Transverse colon (tissue), 4 donors: ENCODE data around the gene RALGDS. TPM values are rescaled to one million over a fixed set of nuclear protein-coding genes. Genes with fewer than 3 reads are reported as not detected.

ENCODE experiments used
- DNase-seq: peaks from one replicate; pipeline ENCODE4 v3.0.0-alpha.2; 2019
- H3K27ac ChIP-seq, 4 donors: fragments of 200-600 bp; sonication (generic); 2 replicates each; pipeline ENCODE4 v1.5.1; 2016 to 2018; ENCODE audit warnings: inconsistent platforms in 4 of 4
- H3K27me3 ChIP-seq: fragments of 200-600 bp; sonication (generic); 2 replicates; pipeline ENCODE4 v1.5.1; 2017; ENCODE audit warnings: inconsistent platforms
- H3K36me3 ChIP-seq, 4 donors: fragments of 200-600 bp; sonication (generic); 2 replicates each; pipeline ENCODE4 v1.5.1; 2017 to 2019; ENCODE audit warnings: inconsistent platforms in 4 of 4
- H3K4me1 ChIP-seq, 4 donors: fragments of 200-600 bp; sonication (generic); 2 replicates each; pipeline ENCODE4 v1.5.1; 2017 to 2020; ENCODE audit warnings: inconsistent platforms in 4 of 4
- H3K4me3 ChIP-seq, 4 donors: fragments of 200-600 bp; sonication (generic); 1 replicate in 1 of 4; 2 replicates in 3 of 4; pipeline versions ENCODE4 v1.5.1 to v1.6.1; 2017 to 2019; ENCODE audit warnings: inconsistent platforms in 4 of 4
- H3K9me3 ChIP-seq, 2 donors: fragments of 200-600 bp; sonication (generic); 2 replicates each; pipeline ENCODE4 v1.5.1; 2017 to 2019; ENCODE audit warnings: inconsistent platforms in 2 of 2
- EP300 ChIP-seq: sonication (generic); formaldehyde crosslinking; IDR thresholded peaks from one replicate; pipeline ENCODE4 v1.6.1; 2017; ENCODE audit warnings: antibody characterized with exemption, low read depth
- POLR2A ChIP-seq: fragments of 450-650 bp; IDR thresholded peaks from one replicate; pipeline ENCODE4 v1.6.1; 2016; ENCODE audit warnings: antibody characterized with exemption, mild to moderate bottlenecking, moderate library complexity
- POLR2AphosphoS5 ChIP-seq, 3 donors: sonication (generic); formaldehyde crosslinking; IDR thresholded peaks; one replicate each; pipeline ENCODE4 v1.6.1; 2016; ENCODE audit warnings: antibody characterized with exemption in 3 of 3
- WGBS, 2 donors: methylation state at CpG; one replicate each; pipeline ENCODE4 v1.1.5; 2018; ENCODE audit warnings: low coverage in 1 of 2; 5-methylcytosine and 5-hydroxymethylcytosine counted together
- in situ Hi-C, 4 donors: fragments of 200-750 bp; cut with MboI; loops; one replicate each; pipeline versions ENCODE4 v1.15.0 to v1.15.1; 2017; ENCODE audit warnings: low sequenced_read_pairs in 3 of 4, low pct_ligation_motif_present in 1 of 4, low pct_unique_long_range_greater_than_20kb in 1 of 4
- intact Hi-C: fragments of 100-400 bp; cut with DNase I; formaldehyde crosslinking; loops from one replicate; pipeline ENCODE4 v1.15.1; 2023; ENCODE audit warnings: low total_unique reads
- total RNA-seq, 4 donors: library from RNA; depleted of rRNA; stranded (reverse); fragments of >200 nt; gene quantifications; one replicate each; pipeline ENCODE4 v1.1.0, GENCODE V29; 2016
- TF ChIP-seq, protein P1 (sequence below), 5 experiments: fragments of 200-600 bp in 3 of 5; fragments of 450-650 bp in 2 of 5; sonication (generic) in 3 of 5; IDR thresholded peaks; 1 replicate in 2 of 5; 2 replicates in 3 of 5; pipeline ENCODE4 v1.5.1; 2016 to 2017; ENCODE audit warnings: antibody characterized with exemption in 5 of 5, inconsistent platforms in 3 of 5, mild to moderate bottlenecking in 2 of 5, moderate library complexity in 1 of 5

RALGDS gene
- total RNA-seq, 4 donors from 2014 or later: 50.5 to 233 (median 58.2) TPM

DNA sequence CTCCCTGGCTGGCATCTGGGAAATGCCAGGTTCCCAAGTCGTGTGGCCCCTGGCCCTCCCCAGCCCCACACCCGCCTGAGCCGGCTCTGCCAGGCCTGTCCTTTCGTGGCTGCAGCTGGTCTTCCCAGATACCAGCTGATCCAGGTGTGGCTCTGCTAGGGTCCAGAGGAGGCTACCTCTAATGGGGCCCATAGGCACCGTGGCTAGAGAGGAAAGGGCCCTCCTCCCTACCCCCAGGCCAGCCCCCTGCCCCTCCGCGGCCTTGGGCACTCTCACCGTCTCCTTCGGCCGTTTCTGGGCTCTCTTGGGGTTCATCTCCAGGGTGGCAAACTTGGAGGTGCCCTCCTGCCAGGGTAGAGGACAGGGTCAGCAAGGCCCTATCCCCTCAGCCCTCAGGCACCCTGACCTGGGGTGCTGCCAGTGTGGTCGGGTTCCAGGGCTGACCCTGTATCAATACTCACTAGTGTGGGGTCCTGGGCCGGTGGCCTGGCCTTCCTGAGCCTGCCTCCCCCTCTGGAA lies 17.0 kb downstream of the RALGDS start:
- Histone ChIP-seq H3K27me3 (no peaks in the 10 kb centered on the region), H3K9me3 (no peaks in the 10 kb centered on the region), H3K36me3 (peaks cover 0 to 79% (median 33%) of the 10 kb centered on the region in 4 donors), H3K4me3 (no peak overlapping the region), H3K4me1 (peaks cover 0 to 7% (median 0%) of the 10 kb centered on the region in 4 donors), H3K27ac (peak overlapping the region; percentile 8 to 40 (median 10))
- intact Hi-C loops: no loop called here
- in situ Hi-C loops: loop anchor here in 2 of 4 donors (5.0 kb wide), 1 partner anchor 43 kb away; no protein-coding TSS in a partner anchor
- no peak for TF ChIP-seq POLR2A
- TF ChIP-seq, protein P1, sequence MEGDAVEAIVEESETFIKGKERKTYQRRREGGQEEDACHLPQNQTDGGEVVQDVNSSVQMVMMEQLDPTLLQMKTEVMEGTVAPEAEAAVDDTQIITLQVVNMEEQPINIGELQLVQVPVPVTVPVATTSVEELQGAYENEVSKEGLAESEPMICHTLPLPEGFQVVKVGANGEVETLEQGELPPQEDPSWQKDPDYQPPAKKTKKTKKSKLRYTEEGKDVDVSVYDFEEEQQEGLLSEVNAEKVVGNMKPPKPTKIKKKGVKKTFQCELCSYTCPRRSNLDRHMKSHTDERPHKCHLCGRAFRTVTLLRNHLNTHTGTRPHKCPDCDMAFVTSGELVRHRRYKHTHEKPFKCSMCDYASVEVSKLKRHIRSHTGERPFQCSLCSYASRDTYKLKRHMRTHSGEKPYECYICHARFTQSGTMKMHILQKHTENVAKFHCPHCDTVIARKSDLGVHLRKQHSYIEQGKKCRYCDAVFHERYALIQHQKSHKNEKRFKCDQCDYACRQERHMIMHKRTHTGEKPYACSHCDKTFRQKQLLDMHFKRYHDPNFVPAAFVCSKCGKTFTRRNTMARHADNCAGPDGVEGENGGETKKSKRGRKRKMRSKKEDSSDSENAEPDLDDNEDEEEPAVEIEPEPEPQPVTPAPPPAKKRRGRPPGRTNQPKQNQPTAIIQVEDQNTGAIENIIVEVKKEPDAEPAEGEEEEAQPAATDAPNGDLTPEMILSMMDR (IDR thresholded peaks at IDR 0.05): no peak
- no peak for TF ChIP-seq POLR2AphosphoS5 (IDR thresholded peaks at IDR 0.05)
- TF ChIP-seq EP300: no peak
- no peak for DNase-seq
- WGBS, 2 donors: 88% methylated on average over 11 of the region's 12 CpGs; no CpG with 5 or more reads in 1 of the 2 donors

DNA sequence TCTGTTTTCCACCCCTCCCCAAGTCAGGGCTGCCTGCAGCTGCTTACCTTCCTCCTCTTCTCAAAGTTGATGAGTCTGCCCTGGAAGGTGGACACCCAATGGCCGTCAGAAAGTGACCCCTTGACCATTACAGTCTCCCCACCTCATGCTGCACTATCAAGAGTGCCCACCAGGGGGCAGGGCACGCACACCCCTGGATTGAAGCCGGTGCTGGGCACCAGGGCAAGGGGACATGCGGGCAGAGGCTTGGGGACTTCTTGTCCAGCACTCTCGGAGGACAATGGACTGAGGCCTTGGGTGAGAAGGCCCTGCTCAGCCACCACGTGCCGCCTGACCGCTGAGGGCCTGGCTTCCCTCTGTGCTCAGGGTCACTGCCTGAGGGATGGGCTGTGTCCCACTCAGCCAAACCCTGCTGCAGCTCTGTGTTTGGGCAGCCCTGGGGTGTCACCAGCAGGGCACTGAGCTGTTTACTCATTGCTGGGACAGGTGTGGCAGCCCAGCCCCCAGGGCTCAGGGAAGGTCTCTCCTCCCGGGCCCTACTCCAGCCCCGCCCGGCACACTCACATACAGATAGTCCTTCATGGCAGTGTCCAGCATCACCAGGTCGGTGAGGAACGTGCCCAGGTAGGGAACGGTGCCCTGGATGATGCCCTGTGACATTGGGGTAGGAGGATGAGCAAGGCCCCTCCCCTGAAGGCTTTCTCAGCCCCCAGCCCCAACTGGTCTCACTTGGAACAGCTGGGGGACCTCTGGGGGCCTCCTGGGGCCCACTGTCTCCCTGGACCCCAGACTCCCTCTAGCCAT lies 17.7 kb downstream of the RALGDS start:
- in situ Hi-C loops: loop anchor here in 2 of 4 donors (5.0 kb wide), 1 partner anchor 44 kb away; no protein-coding TSS in a partner anchor
- H3K4me1 ChIP-seq: peaks cover 0 to 7% (median 0%) of the 10 kb centered on the region in 4 donors
- peak; percentile 77 for DNase-seq
- peaks cover 0 to 79% (median 33%) of the 10 kb centered on the region in 4 donors for H3K36me3 ChIP-seq
- no peak overlapping the region for H3K4me3 ChIP-seq
- WGBS, 2 donors: 23% methylated on average over 12 of the region's 14 CpGs; no CpG with 5 or more reads in 1 of the 2 donors
- no peaks in the 10 kb centered on the region for H3K9me3 ChIP-seq
- intact Hi-C loops: no loop called here
- no peaks in the 10 kb centered on the region for H3K27me3 ChIP-seq
- TF ChIP-seq EP300: no peak
- peak in 1 of 3 donors; percentile 5 for TF ChIP-seq POLR2AphosphoS5 (IDR thresholded peaks at IDR 0.05)
- TF ChIP-seq, protein P1 (IDR thresholded peaks at IDR 0.05): peak; percentile 97 to 99 (median 98)
- no peak for TF ChIP-seq POLR2A
- peak overlapping the region; percentile 8 to 40 (median 10) for H3K27ac ChIP-seq

DNA sequence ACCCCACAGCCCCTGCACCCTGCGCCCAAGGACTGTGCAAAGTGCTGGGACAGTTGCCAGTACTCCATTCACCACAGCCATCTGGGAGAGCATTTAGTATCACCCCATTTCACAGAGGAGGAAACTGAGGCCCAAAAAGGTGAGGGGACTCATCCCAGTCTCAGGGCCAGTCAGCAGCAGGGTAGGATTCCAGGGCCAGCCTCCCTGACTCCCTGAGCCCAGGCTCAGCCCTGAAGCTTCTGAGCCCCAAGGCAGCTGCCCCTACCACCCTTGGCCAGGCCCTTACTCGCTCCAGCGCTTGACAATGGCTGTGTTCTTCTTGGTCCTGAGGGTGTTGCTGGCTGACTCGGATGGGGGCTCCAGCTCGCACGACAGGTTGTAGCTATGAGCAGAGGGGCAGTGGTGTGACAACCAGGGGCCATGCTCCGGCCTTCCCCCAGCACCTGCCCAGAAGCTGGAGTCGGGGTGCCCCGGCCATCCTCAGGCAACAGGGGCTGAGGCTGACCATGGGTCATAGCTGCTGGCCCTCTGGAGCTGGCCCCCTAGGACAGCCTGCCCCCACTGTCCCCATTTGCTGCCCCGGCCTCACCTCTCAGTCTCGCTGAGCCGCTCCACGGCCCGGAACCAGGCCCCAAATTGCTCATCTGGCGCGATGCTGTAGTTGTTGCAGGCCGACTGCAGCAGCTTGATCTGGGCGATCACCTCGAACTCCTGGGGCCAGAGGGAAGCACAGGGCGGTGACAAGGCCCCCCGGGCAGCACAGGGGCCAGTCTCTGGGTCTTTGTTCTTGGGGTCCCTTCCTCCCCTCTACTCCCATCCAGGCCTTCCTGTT lies 18.6 kb downstream of the RALGDS start:
- Histone ChIP-seq H3K4me3 (no peak overlapping the region), H3K27me3 (no peaks in the 10 kb centered on the region), H3K4me1 (peaks cover 0 to 7% (median 0%) of the 10 kb centered on the region in 4 donors), H3K36me3 (peaks cover 0 to 80% (median 33%) of the 10 kb centered on the region in 4 donors), H3K9me3 (no peaks in the 10 kb centered on the region), H3K27ac (no peak overlapping the region)
- intact Hi-C loops: no loop called here
- TF ChIP-seq POLR2AphosphoS5 (IDR thresholded peaks at IDR 0.05) (no peak), POLR2A (no peak), EP300 (no peak)
- TF ChIP-seq, protein P1 (IDR thresholded peaks at IDR 0.05): no peak
- in situ Hi-C loops: loop anchor here in 2 of 4 donors (5.0 kb wide), 1 partner anchor 45 kb away; no protein-coding TSS in a partner anchor
- no peak for DNase-seq
- 90% methylated on average over 21 of the region's 21 CpGs; no CpG with 5 or more reads in 1 of the 2 donors for WGBS, 2 donors
